ENCODE results near the gene SHISAL2A. TPM values are rescaled to one million over a fixed set of nuclear protein-coding genes. Genes with fewer than 3 reads are reported as not detected.
"Not testable (repeated sequence)": the region's sequence is repeated elsewhere in the genome, so short reads cannot be mapped to it uniquely, and the experiment has no call there.

Gene SHISAL2A
- total RNA-seq, 1 donor from 2014 or later, result not detected

DNA sequence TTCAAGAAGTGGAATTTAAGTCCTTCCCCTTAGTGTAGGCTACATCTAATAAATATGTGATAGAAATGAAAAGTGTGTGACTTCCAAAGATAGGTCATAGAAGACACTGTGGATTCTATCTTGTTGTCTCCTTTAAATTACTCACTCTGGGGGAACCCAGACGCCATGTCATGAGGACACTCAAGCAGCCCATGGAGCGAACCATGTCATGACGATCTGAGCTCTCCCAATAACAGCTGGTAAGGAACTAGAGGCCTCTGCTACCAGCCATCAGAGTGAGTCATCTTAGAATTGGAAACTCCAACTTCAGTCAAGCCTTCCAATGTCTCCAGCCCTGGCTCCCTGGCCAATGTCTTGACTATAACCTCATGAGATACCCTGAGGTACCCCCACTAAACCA lies 58.9 kb downstream of the SHISAL2A start:
- H3K9me3 Mint-ChIP-seq (ENCODE audit: unreplicated experiment), result no peaks in the 10 kb centered on the region
- TF ChIP-seq, protein P1, sequence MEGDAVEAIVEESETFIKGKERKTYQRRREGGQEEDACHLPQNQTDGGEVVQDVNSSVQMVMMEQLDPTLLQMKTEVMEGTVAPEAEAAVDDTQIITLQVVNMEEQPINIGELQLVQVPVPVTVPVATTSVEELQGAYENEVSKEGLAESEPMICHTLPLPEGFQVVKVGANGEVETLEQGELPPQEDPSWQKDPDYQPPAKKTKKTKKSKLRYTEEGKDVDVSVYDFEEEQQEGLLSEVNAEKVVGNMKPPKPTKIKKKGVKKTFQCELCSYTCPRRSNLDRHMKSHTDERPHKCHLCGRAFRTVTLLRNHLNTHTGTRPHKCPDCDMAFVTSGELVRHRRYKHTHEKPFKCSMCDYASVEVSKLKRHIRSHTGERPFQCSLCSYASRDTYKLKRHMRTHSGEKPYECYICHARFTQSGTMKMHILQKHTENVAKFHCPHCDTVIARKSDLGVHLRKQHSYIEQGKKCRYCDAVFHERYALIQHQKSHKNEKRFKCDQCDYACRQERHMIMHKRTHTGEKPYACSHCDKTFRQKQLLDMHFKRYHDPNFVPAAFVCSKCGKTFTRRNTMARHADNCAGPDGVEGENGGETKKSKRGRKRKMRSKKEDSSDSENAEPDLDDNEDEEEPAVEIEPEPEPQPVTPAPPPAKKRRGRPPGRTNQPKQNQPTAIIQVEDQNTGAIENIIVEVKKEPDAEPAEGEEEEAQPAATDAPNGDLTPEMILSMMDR (IDR thresholded peaks at IDR 0.05), result no peak
- H3K4me1 Mint-ChIP-seq (ENCODE audit: unreplicated experiment), result peaks cover 4% of the 10 kb centered on the region
- DNase-seq (ENCODE audit: extremely low spot score, unreplicated experiment), result no peak
- peaks cover 25% of the 10 kb centered on the region for H3K36me3 Mint-ChIP-seq (ENCODE audit: unreplicated experiment)
- H3K27me3 Mint-ChIP-seq (ENCODE audit: unreplicated experiment), result no peaks in the 10 kb centered on the region
- H3K27ac Mint-ChIP-seq (ENCODE audit: unreplicated experiment), result no peak overlapping the region
- H3K4me3 Mint-ChIP-seq (ENCODE audit: unreplicated experiment), result no peak overlapping the region

DNA sequence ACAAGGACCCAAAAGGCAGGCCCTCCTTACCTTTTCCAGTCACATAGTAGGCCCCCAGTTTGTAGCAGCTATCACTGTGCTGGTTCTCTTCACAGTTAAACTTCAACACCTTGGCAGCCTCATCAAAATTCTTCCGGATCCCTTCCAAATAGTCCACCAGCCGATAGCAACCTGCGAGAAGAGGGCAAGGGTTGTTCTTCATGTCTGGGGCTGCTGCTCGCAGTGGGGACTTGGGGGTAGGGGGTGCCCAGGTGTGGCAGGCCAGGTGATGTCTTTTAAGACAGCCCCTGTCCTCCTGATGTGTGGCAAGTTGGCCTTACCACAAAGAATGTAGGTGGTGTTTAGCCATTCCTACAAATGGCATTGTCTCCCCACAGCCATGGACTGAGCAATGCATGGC lies 59.7 kb downstream of the SHISAL2A start:
- Mint-ChIP-seq H3K9me3 (ENCODE audit: unreplicated experiment) (no peaks in the 10 kb centered on the region), H3K27me3 (ENCODE audit: unreplicated experiment) (no peaks in the 10 kb centered on the region)
- DNase-seq (ENCODE audit: extremely low spot score, unreplicated experiment), result no peak

GRCh38 chr1:52693351-52693750 lies 60.4 kb downstream of the SHISAL2A start:
- H3K27me3 Mint-ChIP-seq (ENCODE audit: unreplicated experiment); DNase-seq (ENCODE audit: extremely low spot score, unreplicated experiment); H3K27ac Mint-ChIP-seq (ENCODE audit: unreplicated experiment); H3K4me3 Mint-ChIP-seq (ENCODE audit: unreplicated experiment); H3K9me3 Mint-ChIP-seq (ENCODE audit: unreplicated experiment): not testable (repeated sequence)
- peaks cover 19% of the 10 kb centered on the region for H3K36me3 Mint-ChIP-seq (ENCODE audit: unreplicated experiment)
- peaks cover 16% of the 10 kb centered on the region for H3K4me1 Mint-ChIP-seq (ENCODE audit: unreplicated experiment)

More for the DNA sequence above, 59.7 kb downstream of the SHISAL2A start:
- no peak overlapping the region for H3K27ac Mint-ChIP-seq (ENCODE audit: unreplicated experiment)
- no peak overlapping the region for H3K4me3 Mint-ChIP-seq (ENCODE audit: unreplicated experiment)
- TF ChIP-seq, protein P1 (IDR thresholded peaks at IDR 0.05), result no peak
- H3K4me1 Mint-ChIP-seq (ENCODE audit: unreplicated experiment), result peaks cover 11% of the 10 kb centered on the region
- H3K36me3 Mint-ChIP-seq (ENCODE audit: unreplicated experiment), result peaks cover 19% of the 10 kb centered on the region

DNA sequence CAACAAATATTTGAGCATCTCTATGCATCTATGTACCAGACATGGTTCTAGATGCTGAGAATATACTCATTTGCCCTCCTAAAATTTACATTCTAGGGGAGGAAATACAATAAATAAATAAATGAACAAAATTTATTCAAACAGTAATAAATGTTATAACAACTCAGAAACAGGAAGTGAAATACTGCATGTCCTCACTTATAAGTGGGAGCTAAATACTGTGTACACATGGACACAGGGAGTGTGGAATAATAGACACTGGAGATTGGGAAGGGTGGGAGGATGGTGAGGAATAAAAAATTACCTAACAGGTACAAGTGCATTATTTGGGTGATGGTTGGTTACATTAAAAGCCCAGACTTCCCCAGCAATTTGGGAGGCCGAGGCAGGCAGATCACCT lies 60.9 kb downstream of the SHISAL2A start:
- H3K27ac Mint-ChIP-seq (ENCODE audit: unreplicated experiment), result no peak overlapping the region
- no peaks in the 10 kb centered on the region for H3K9me3 Mint-ChIP-seq (ENCODE audit: unreplicated experiment)
- TF ChIP-seq, protein P1 (IDR thresholded peaks at IDR 0.05), result no peak

GRCh38 chr1:52695627-52696026 lies 62.7 kb downstream of the SHISAL2A start:
- peak overlapping the region; percentile 36 for H3K4me3 Mint-ChIP-seq (ENCODE audit: unreplicated experiment)
- H3K27ac Mint-ChIP-seq (ENCODE audit: unreplicated experiment), result peak overlapping the region; percentile 27
- no peaks in the 10 kb centered on the region for H3K27me3 Mint-ChIP-seq (ENCODE audit: unreplicated experiment)
- no peaks in the 10 kb centered on the region for H3K9me3 Mint-ChIP-seq (ENCODE audit: unreplicated experiment)
- DNase-seq (ENCODE audit: extremely low spot score, unreplicated experiment), result no peak
- H3K36me3 Mint-ChIP-seq (ENCODE audit: unreplicated experiment), result peaks cover 16% of the 10 kb centered on the region
- TF ChIP-seq, protein P1 (IDR thresholded peaks at IDR 0.05), result no peak
- peaks cover 22% of the 10 kb centered on the region for H3K4me1 Mint-ChIP-seq (ENCODE audit: unreplicated experiment)

More for the DNA sequence above, 60.9 kb downstream of the SHISAL2A start:
- H3K4me3 Mint-ChIP-seq (ENCODE audit: unreplicated experiment), result no peak overlapping the region
- DNase-seq (ENCODE audit: extremely low spot score, unreplicated experiment), result no peak
- H3K27me3 Mint-ChIP-seq (ENCODE audit: unreplicated experiment), result no peaks in the 10 kb centered on the region
- peaks cover 21% of the 10 kb centered on the region for H3K4me1 Mint-ChIP-seq (ENCODE audit: unreplicated experiment)
- H3K36me3 Mint-ChIP-seq (ENCODE audit: unreplicated experiment), result peaks cover 19% of the 10 kb centered on the region
